OCI-LY7 (cell line): ENCODE data around the gene TRIB2. TPM values are rescaled to one million over a fixed set of nuclear protein-coding genes. Genes with fewer than 3 reads are reported as not detected.

Experiments
- BruUV-seq: library from RNA; stranded (reverse); fragments of 400-500 nt; replicated peaks from 2 replicates; lab custom pipeline; 2021; lab: Mats Ljungman, UMichigan
- CTCF ChIA-PET: fragments of 300-600 bp; sonication (Branson Sonifier 250); formaldehyde crosslinking; loops from one replicate; lab custom pipeline; 2022; ENCODE audit warnings: antibody characterized with exemption; ENCODE audit not compliant: unreplicated experiment; lab: Charles Lee
- POLR2A ChIA-PET: fragments of 300-600 bp; sonication (Branson Sonifier 250); formaldehyde crosslinking; loops from one replicate; lab custom pipeline; 2022; ENCODE audit warnings: antibody characterized with exemption; lab: Charles Lee
- DNase-seq: peaks from one replicate; pipeline ENCODE4 v3.0.0-alpha.2; 2015; ENCODE audit warnings: low spot score
- H2AFZ ChIP-seq: fragments of 200-600 bp; sonication (generic), shearing (Covaris generic); 2 replicates; pipeline ENCODE4 v1.6.1; 2014; ENCODE audit warnings: mild to moderate bottlenecking, antibody characterized with exemption, low read length, moderate library complexity
- H3K27ac ChIP-seq: fragments of 200-600 bp; sonication (generic); 2 replicates; pipeline ENCODE4 v1.5.1; 2014; ENCODE audit warnings: mixed run types, low read depth, mild to moderate bottlenecking, moderate library complexity, low read length, inconsistent platforms; ENCODE audit not compliant: poor library complexity, severe bottlenecking
- H3K36me3 ChIP-seq: fragments of 200-600 bp; sonication (generic); 2 replicates; pipeline ENCODE4 v1.6.1; 2014; ENCODE audit warnings: mild to moderate bottlenecking, antibody characterized with exemption, low read length, moderate library complexity, mixed read lengths; ENCODE audit not compliant: insufficient read depth
- H3K4me1 ChIP-seq: fragments of 200-600 bp; sonication (generic); 2 replicates; pipeline ENCODE4 v1.5.1; 2014; ENCODE audit warnings: mild to moderate bottlenecking, low read length; ENCODE audit not compliant: insufficient read depth, poor library complexity, severe bottlenecking
- H3K4me2 ChIP-seq: fragments of 200-600 bp; sonication (generic); 2 replicates; pipeline ENCODE4 v1.6.1; 2014; ENCODE audit warnings: mild to moderate bottlenecking, low read length
- H3K4me3 ChIP-seq: fragments of 200-600 bp; sonication (generic); 2 replicates; pipeline ENCODE4 v1.5.1; 2014; ENCODE audit warnings: mild to moderate bottlenecking, low read depth, low read length; ENCODE audit not compliant: poor library complexity, severe bottlenecking
- H3K79me2 ChIP-seq: fragments of 200-600 bp; sonication (generic); 2 replicates; pipeline ENCODE4 v1.6.1; 2016; ENCODE audit warnings: low read depth, mild to moderate bottlenecking, low read length, moderate library complexity, mixed read lengths; ENCODE audit not compliant: insufficient read depth
- H3K9me2 ChIP-seq: fragments of 200-600 bp; sonication (generic); 2 replicates; pipeline ENCODE4 v1.6.1; 2016; ENCODE audit warnings: mild to moderate bottlenecking, low read length, mixed read lengths; ENCODE audit not compliant: insufficient read depth
- H3K9me3 ChIP-seq: fragments of 200-600 bp; sonication (generic); 2 replicates; pipeline ENCODE4 v1.6.1; 2014; ENCODE audit warnings: mild to moderate bottlenecking, mixed run types, low read length, mixed read lengths
- H4K20me1 ChIP-seq: fragments of 200-600 bp; sonication (generic); 2 replicates; pipeline ENCODE4 v1.6.1; 2014; ENCODE audit warnings: mild to moderate bottlenecking, antibody characterized with exemption, low read length, moderate library complexity, mixed read lengths; ENCODE audit not compliant: insufficient read depth
- CTCF ChIP-seq: fragments of 200-600 bp; sonication (generic); conservative IDR thresholded peaks from 2 replicates; pipeline ENCODE4 v1.5.1; 2014; ENCODE audit warnings: mild to moderate bottlenecking, antibody characterized with exemption, low read length, moderate library complexity, mixed read lengths
- EZH2phosphoT487 ChIP-seq: fragments of 200-600 bp; sonication (generic); IDR thresholded peaks from 2 replicates; pipeline ENCODE4 v1.6.1; 2018; ENCODE audit warnings: low read depth, borderline replicate concordance, mild to moderate bottlenecking, mixed run types, antibody characterized with exemption, low read length, moderate library complexity, mixed read lengths
- intact Hi-C: fragments of 100-400 bp; cut with micrococcal nuclease; formaldehyde crosslinking; loops from one replicate; pipeline ENCODE4 v1.10.0; 2022; ENCODE audit not compliant: unreplicated experiment
- total RNA-seq, 2 experiments: library from RNA; depleted of rRNA in 1 of 2; stranded (reverse); fragments of >200 nt in 1 of 2; shearing (Covaris generic) in 1 of 2; gene quantifications; 2 replicates each; pipeline ENCODE4 v1.2.3, GENCODE V29; 2014 to 2022

Gene TRIB2
- total RNA-seq, 2 experiments from 2014 or later = 18.8 to 26.0 TPM

DNA sequence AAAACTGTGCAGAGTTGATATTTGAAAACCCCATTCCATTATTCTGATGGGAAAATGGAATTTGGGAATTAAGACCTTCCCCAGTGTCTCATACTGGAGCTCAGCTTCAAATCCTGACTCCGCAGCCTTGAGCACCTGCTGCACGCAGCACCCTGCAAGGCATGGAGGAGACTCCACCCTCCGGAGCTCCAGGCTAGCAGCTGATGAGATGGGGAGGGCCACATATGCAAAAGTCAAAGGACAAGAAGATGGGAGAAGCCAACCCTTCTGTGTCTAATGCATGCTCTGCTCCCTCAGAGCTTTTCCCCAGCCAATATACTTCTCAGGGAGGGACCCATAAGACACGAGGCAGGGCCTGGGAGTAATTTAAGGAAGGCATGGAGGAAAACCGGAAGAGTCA is 34.7 kb upstream of the TRIB2 start:
- Histone ChIP-seq H3K79me2 (no peaks in the 10 kb centered on the region), H4K20me1 (no peaks in the 10 kb centered on the region), H3K9me3 (no peaks in the 10 kb centered on the region), H3K36me3 (no peaks in the 10 kb centered on the region), H3K4me3 (no peak overlapping the region), H3K4me2 (no peak overlapping the region), H3K27ac (no peak overlapping the region), H2AFZ (no peak overlapping the region), H3K9me2 (no peaks in the 10 kb centered on the region), H3K4me1 (no peaks in the 10 kb centered on the region)
- intact Hi-C loops = no loop called here
- TF ChIP-seq CTCF (no peak), EZH2phosphoT487 (no peak)
- POLR2A ChIA-PET = interaction anchor here (0.6 kb wide), 2 partner anchors 31 to 504 kb away, joined by 3 read pairs; no protein-coding TSS in a partner anchor
- CTCF ChIA-PET = interaction anchor here (0.6 kb wide), 1 partner anchor 1208 kb away, joined by 3 read pairs; no protein-coding TSS in a partner anchor
- BruUV-seq = no TSS peak
- no peak for DNase-seq

DNA sequence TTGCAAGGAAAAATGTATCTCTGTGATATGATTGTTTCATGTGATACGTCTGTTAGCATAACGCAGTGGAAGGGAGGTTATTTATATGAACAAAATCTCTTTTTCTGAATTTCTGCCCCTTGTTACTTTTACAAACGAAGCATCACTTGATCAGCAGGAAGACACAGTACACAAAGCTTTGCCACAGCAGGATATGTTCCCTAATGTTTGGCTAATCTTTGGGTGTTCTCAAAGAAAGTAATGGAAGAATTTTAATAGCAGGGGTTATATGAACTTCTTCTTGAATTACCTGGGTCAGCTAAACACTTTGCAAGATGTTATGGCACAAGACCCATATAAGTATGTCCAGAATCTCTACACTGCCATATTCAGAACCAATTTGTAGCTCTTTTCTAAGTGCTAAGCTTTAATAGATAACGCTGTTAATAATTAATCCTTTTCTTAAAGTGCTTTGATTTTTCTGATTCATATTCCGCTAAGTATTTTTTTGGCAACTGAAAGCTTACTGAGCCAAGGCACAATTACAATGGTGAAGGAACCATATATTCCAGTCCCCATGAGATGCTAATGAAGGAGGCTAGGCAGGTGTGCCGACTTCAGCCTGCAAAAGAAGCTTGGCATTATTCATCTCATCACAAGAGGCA is 33.2 kb upstream of the TRIB2 start:
- intact Hi-C loops = no loop called here
- Histone ChIP-seq H2AFZ (no peak overlapping the region), H3K4me3 (no peak overlapping the region), H3K36me3 (no peaks in the 10 kb centered on the region), H3K9me3 (no peaks in the 10 kb centered on the region), H4K20me1 (no peaks in the 10 kb centered on the region), H3K4me1 (no peaks in the 10 kb centered on the region), H3K4me2 (no peak overlapping the region), H3K9me2 (no peaks in the 10 kb centered on the region), H3K79me2 (no peaks in the 10 kb centered on the region), H3K27ac (no peak overlapping the region)
- ChIA-PET CTCF (no interaction called here), POLR2A (interaction anchor here (0.5 to 1.8 kb wide), 6 partner anchors 9 to 1282 kb away, joined by 3 to 5 read pairs (median 3); no protein-coding TSS in a partner anchor)
- no peak for DNase-seq
- BruUV-seq = no TSS peak
- no peak for TF ChIP-seq EZH2phosphoT487
- TF ChIP-seq CTCF = no peak

DNA sequence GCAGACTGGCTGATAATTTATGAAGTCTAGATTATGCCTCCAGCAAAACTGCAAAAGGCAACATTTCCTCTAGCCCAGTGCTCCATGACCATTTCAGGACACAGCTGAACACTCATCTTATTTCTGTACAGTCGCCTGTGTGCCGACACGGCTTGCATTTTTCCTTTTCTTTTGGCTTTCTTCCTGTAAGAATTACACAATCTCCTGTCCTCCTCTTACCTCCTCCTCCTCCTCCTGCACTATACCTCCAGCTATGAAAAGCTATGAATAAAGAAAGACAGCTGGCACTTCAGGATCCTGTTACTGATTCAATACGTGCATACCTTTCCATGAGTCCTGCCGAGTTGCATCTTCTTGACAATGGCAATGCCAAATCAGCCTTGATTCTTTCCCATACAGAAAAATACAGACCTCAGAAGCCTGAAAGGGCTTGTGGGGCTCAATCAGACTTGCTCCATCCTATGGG is 32.2 kb upstream of the TRIB2 start:
- no TSS peak for BruUV-seq
- POLR2A ChIA-PET = interaction anchor here (1.8 kb wide), 1 partner anchor 138 kb away, joined by 4 read pairs; no protein-coding TSS in a partner anchor

More for the DNA sequence above, 32.2 kb upstream of the TRIB2 start:
- Histone ChIP-seq H3K27ac (no peak overlapping the region), H3K4me1 (no peaks in the 10 kb centered on the region), H3K79me2 (no peaks in the 10 kb centered on the region), H2AFZ (no peak overlapping the region), H4K20me1 (no peaks in the 10 kb centered on the region), H3K4me3 (no peak overlapping the region), H3K4me2 (no peak overlapping the region), H3K9me3 (no peaks in the 10 kb centered on the region), H3K9me2 (no peaks in the 10 kb centered on the region), H3K36me3 (no peaks in the 10 kb centered on the region)
- no peak for TF ChIP-seq CTCF
- no peak for TF ChIP-seq EZH2phosphoT487
- CTCF ChIA-PET = no interaction called here
- intact Hi-C loops = no loop called here
- no peak for DNase-seq
